Gastroesophageal sphincter (tissue), 4 donors: ENCODE measurements around the gene SETD4. TPM values are rescaled to one million over a fixed set of nuclear protein-coding genes. Genes with fewer than 3 reads are reported as not detected.

ENCODE experiments used
- ATAC-seq: fragments of 150-250 bp; one replicate; pipeline ENCODE4 v1.9.1; 2016; ENCODE audit warnings: mild to moderate bottlenecking, moderate library complexity
- H3K27ac ChIP-seq, 4 donors: fragments of 200-600 bp; sonication (generic) in 3 of 4; 1 replicate in 3 of 4; 2 replicates in 1 of 4; pipeline ENCODE4 v1.5.1; 2016 to 2019
- H3K27me3 ChIP-seq: fragments of 200-600 bp; sonication (generic); one replicate; pipeline ENCODE4 v1.5.1; 2019
- H3K36me3 ChIP-seq, 2 donors: fragments of 200-600 bp; sonication (generic); one replicate each; pipeline ENCODE4 v1.5.1; 2019; ENCODE audit warnings: control low read depth in 1 of 2
- H3K4me1 ChIP-seq, 3 donors: fragments of 200-600 bp; sonication (generic); 1 replicate in 2 of 3; 2 replicates in 1 of 3; pipeline ENCODE4 v1.5.1; 2016 to 2019; ENCODE audit warnings: control low read depth in 2 of 3
- H3K4me3 ChIP-seq, 2 donors: fragments of 200-600 bp; sonication (generic); one replicate each; pipeline ENCODE4 v1.5.1; 2019; ENCODE audit warnings: mild to moderate bottlenecking in 1 of 2, moderate library complexity in 1 of 2
- H3K9me3 ChIP-seq, 3 donors: fragments of 200-600 bp; sonication (generic); one replicate each; pipeline ENCODE4 v1.5.1; 2017 to 2019; ENCODE audit warnings: control low read depth in 2 of 3
- CTCF ChIP-seq, 4 experiments: fragments of 200-600 bp in 2 of 4; fragments of 450-650 bp in 2 of 4; sonication (generic) in 1 of 4; IDR thresholded peaks; one replicate each; pipeline ENCODE4 v1.5.1; 2017 to 2019; ENCODE audit warnings: antibody characterized with exemption in 4 of 4, mild to moderate bottlenecking in 2 of 4, moderate library complexity in 2 of 4
- EP300 ChIP-seq: sonication (generic); formaldehyde crosslinking; IDR thresholded peaks from one replicate; pipeline ENCODE4 v1.6.1; 2017; ENCODE audit warnings: antibody characterized with exemption, mild to moderate bottlenecking
- POLR2A ChIP-seq, 2 donors: fragments of 450-650 bp; IDR thresholded peaks; one replicate each; pipeline ENCODE4 v1.6.1; 2017; ENCODE audit warnings: antibody characterized with exemption in 2 of 2, mild to moderate bottlenecking in 2 of 2, moderate library complexity in 1 of 2
- POLR2AphosphoS5 ChIP-seq: sonication (generic); formaldehyde crosslinking; IDR thresholded peaks from one replicate; pipeline ENCODE4 v1.6.1; 2017; ENCODE audit warnings: antibody characterized with exemption
- WGBS, 2 donors: methylation state at CpG; one replicate each; pipeline ENCODE4 v1.1.5; 2018; ENCODE audit warnings: low coverage in 1 of 2; 5-methylcytosine and 5-hydroxymethylcytosine counted together
- small RNA-seq, 4 donors: library from RNA; depleted of rRNA; stranded (forward); fragments of <200 nt; gene quantifications; one replicate each; pipeline ENCODE3, GENCODE V24; 2016
- total RNA-seq, 4 donors: library from RNA; depleted of rRNA; stranded (reverse); fragments of >200 nt; gene quantifications; one replicate each; pipeline ENCODE4 v1.1.0, GENCODE V29; 2016

SETD4 gene
- total RNA-seq, 4 donors from 2014 or later = 11.2 to 34.2 (median 15.2) TPM

GRCh38 chr21:35984654-35985361 is 75.5 kb downstream of the SETD4 start:
- peaks cover 21% of the 10 kb centered on the region for H3K27me3 ChIP-seq
- H3K4me3 ChIP-seq = no peak overlapping the region
- no peak for ATAC-seq
- H3K36me3 ChIP-seq = no peaks in the 10 kb centered on the region
- H3K27ac ChIP-seq = no peak overlapping the region
- H3K4me1 ChIP-seq = no peaks in the 10 kb centered on the region
- no peaks in the 10 kb centered on the region for H3K9me3 ChIP-seq
- WGBS, 2 donors = 74 to 90% methylated on average over 8 to 10 of the region's 11 CpGs
- TF ChIP-seq EP300 (no peak), CTCF (IDR thresholded peaks at IDR 0.05) (no peak), POLR2AphosphoS5 (no peak), POLR2A (IDR thresholded peaks at IDR 0.05) (no peak)

Small RNAs within 50 kb of the gene (small RNA-seq; reads per million reads assigned to genes)
- 0 reads per million in 4 donors for gene RNU6-992P

Other genes starting within 250 kb of the SETD4 start
- 100 to 1,000 TPM in 3 of 4 donors, 10 to 100 TPM in 1; 65.6 to 192 (median 138) TPM for gene CBR1, start 9.5 kb upstream of the SETD4 start, total RNA-seq
- 10 to 100 TPM in 3 of 4 donors, 1 to 10 TPM in 1; 9.6 to 20.9 (median 14.0) TPM for gene CBR3, start 74.6 kb upstream of the SETD4 start, total RNA-seq
- 10 to 100 TPM in 2 of 4 donors, 1 to 10 TPM in 2; 7.2 to 12.0 (median 10.4) TPM for gene DOP1B, start 96.3 kb upstream of the SETD4 start, total RNA-seq